MM.1S (cell line): ENCODE results near the gene CD151.

Source experiments
- CTCF ChIP-seq: fragments of 300-600 bp; sonication (generic); IDR thresholded peaks from 2 replicates; pipeline ENCODE4 v1.5.1; 2016; ENCODE audit warnings: antibody characterized with exemption, low read length, mixed read lengths
- EZH2 ChIP-seq: fragments of 300-600 bp; sonication (generic); optimal IDR thresholded peaks from 2 replicates; pipeline ENCODE3; 2017; ENCODE audit warnings: low read depth, mild to moderate bottlenecking, antibody characterized with exemption, low read length, mixed read lengths
- EZH2phosphoT487 ChIP-seq: fragments of 300-600 bp; sonication (generic); IDR thresholded peaks from 2 replicates; pipeline ENCODE4 v1.6.1; 2018; ENCODE audit warnings: antibody characterized with exemption, low read length

GRCh38 chr11:883527-883926 lies 50.8 kb downstream of the CD151 start:
- TF ChIP-seq CTCF (no peak), EZH2 (no peak), EZH2phosphoT487 (no peak)
